UCSD-AML1 (cell line): ENCODE data around the gene LIPH.

ENCODE experiments used
- DNase-seq: peaks from one replicate; lab custom pipeline; 2025; ENCODE audit not compliant: unreplicated experiment; lab: John Stamatoyannopoulos, UW

LIPH gene

DNA sequence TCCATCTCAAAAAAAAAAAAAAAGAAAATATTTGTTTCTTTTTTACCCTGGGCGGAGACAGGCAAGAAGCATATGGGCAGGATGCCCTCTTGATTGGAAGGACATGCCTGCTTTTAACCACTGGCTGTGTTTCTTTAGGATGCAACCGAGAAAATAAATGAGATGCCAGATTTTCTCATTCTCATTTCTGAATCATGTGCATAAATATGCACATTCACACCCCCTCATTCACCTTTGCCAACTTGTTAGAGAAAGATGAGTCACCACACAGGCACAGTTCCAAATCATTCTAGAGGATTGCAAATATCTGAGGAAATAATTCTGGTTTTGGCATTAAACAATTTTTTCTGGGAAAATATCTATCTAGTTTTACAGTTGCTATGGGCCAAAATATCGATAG is 3.3 kb downstream of the LIPH start:
- DNase-seq: no peak

DNA sequence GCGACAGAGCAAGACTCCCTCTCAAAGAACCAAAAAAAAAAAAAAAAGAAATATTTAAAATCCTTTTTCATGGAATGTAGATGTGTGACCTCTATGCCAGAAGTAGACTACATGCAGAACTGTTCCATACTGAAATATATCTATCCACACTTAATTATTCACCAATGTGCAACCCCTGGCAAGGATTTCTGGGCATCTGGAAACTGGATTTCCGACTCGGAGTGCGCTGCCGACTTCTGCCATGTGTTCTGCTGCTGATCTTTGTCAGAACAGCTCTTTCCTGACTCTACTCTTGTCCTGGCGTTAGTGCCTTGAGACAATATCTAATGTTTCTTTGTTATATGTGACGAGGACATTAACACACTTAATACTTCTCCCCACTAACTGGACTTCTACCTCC is 11.7 kb downstream of the LIPH start:
- no peak for DNase-seq

DNA sequence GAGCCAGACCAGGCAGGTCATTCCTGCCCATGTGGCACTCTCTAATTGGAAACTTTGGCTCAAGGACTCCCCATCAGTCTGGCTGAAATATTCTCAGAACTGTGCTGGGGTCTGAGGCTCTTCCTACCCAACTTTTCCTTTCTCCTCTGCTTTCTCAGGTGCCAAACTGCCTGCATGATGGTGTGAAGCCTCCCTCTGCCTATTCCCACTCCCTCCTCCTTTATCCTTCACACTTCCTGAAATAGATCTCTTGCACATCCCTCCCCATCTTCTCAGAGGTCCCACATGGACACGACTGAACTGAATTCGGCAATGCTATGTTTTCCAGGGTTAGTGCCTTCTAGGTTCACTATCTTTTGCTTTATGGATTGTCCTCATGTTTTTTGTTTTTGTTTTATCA is 12.5 kb downstream of the LIPH start:
- no peak for DNase-seq

DNA sequence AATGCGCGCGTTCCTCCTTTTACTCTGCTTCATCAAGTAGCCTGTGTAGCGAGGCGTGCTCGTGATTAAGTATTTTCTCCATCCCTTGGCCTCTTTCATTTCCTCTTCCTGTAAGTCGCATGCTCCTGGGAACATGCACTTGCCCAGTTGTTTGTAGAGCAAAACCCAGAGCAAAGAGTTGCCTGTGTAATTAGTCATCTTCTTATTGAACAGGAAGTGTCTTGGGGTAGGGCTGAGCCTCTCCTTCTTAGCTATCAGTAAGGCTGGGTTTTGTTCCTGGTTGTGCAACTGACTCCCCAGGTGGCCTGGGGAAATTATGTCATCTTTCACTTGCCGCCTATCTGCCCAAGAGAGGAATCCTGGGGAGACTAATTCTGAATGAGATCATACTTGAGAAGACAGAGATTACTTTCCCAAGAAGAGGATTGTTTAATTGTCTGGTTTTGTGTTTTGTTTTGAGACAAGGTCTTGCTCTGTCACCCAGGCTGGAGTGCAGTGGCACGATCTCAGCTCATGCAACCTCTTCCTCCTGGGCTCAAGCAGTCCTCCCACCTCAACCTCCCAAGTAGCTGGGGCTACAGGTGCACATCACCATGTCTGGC is 14.9 kb downstream of the LIPH start:
- DNase-seq: peak; percentile 35

DNA sequence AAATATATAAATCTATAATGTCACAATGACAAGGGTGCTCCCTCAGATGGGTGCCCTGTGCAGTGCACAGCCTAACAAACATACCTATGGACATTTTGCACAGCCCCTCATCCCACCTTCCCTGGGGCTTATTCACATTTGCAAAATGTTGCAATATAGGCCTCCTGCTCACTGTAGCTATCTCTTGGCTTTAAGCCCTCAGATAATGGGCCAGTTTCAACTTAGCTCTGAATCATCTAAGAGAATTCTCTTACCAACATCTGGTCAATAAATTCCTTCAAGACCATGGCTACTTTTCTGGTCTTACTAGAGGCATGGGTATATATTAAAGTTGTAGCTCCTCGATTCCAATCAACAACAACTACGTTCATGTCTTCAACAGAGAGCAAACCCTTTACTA is 17.9 kb downstream of the LIPH start:
- DNase-seq: no peak

DNA sequence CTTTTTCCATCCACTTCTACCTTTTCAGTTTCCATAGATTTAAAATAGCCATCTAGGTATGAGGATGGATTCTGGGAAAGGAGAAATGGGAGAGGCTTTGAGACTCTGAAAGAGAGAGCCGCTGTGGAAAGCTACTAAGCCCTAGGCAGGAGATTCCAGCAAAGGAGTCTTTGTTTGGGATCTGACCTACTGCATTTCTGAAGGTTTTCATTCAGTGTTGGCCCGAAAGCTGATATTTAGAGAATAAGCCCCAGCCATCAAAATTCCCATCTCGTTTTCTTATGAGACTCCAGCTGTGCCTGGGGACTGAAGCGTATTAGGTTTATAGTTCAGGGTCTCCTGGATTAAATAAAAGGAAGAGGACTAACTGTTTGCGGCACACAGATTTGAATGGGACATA is 19.5 kb downstream of the LIPH start:
- no peak for DNase-seq

DNA sequence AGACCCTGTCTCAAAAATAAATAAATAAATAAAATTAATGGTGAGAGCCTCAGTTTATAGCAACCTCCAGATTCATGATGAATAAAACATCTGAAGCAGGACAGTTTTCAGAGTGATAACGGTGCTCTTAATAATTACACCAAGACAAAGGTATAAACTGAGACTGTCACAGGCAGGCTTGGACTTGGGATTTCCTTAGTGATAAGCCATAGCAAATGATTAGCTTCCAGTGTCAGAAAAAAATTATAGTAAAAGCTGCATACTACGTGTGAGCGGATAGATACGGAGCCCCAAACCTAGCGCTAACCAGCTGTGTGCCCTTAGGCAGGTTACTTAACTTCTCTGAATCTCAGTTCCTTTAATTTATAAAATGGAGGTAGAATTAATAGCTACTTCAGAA is 21.5 kb downstream of the LIPH start:
- DNase-seq: no peak

DNA sequence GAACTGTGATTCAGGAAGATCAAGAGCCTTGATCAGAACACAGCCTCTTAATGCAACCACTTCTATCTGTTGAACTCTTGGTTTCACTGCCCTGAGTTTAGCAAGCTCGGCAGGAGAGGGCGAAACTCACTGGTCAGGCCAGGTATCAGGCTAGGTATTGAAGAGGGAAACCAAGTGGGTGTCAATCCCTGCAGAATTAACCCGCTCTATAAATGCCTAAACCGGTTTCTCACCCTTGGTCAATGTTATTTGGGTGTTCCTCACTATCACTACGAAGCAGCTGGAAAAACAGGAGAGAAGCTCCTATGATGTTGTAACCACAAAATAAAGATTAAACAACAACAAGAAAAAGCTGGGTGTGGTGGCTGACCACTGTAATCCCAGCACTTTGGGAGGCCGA is 23.9 kb downstream of the LIPH start:
- DNase-seq: no peak

DNA sequence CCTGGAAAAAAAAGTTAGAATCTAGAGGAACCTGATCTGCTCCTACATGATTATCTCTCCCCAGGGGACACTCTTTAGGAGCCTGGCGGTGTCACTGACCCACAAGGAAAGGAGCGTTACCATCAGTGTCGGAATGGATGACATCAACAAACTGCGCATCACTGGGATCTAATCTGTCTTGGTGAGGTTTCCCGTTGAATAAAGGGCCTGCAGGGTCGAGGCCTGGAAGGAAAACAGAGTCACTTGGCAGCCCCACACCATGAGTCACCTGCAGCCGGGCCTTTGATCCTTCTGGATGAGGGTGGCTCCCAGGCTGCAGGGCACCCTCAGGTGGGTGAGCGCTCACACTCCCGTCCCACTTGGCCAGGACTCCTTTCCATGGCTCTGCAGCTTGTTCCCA is 25.0 kb downstream of the LIPH start:
- DNase-seq: no peak

DNA sequence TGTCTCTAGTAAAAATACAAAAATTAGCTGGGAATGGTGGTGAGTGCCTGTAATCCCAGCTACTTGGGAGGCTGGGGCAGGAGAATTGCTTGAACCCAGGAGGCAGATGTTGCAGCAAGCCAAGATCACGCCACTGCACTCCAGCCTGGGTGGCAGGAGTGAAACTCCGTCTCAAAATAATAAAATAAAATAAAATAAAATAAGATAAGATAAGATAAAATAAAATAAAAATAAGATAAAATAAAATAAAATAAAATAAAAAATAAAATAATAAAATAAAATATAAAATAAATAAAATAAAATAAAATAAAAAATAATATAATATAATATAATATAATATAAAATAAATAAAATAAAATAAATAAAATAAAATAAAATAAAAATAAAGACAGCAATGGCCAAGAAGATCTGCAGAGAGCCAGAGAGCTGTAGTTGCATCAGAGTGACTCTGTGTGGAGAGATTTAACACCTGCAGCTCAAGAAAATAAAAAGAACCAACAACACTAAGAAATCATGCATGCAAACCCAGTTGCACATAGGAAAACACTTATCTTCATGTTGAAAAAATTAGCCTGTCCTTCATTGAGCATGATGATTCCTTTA is 25.9 kb downstream of the LIPH start:
- DNase-seq: no peak

DNA sequence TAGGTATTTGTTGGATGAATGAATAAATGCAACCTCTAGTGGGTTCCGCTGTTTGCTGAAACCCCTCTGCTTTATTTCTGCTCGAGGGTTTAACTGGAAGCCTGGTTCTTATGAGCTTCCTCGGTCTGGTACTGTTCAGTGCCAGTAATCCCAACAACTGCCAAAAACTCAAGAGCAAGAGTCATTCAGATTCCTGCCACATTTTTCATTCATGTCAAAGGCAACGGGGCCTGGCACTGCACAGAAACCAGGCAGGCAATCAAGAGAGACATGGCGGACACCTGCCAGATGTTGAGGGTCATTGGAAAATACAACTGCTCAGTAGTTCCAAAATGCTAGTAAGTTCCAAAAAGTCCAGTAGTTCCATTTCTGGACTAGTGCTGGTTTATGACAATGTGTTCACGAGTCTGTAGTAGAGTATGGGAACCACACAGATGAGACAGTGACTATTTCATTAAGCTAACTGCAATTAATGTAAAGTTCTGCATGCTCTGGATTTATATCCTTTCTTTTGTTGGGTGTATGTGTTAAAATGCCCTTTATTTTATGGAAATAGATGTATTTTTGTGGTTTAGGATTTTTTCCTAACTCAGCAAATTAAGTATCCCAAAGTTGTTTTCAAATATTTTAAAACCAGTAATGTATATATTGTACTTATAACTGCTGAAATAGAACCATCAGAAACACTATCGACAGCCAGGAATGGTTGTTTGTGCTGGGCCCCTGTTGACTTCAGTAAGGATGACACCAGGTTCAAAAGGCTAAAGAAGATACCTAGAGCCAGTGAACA is 30.8 kb downstream of the LIPH start:
- no peak for DNase-seq

DNA sequence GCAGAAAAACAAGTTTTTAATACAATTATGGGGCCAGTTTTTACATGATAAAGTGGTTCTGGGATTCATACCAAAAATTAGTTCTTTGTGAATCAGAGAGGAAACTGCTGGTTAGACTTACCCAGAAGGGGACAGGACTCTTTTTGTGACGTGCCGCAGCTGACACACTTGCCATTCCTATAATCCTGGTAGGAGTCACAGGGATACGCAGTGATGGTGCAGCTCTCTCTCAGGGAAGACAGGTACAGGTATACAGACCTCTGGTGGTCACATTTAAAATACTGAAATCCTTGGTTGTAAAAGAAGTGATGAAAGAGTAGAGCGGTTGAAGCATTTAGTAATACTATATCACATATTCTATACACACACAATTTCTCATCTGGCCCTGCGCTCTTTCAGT is 33.4 kb downstream of the LIPH start:
- DNase-seq: no peak

DNA sequence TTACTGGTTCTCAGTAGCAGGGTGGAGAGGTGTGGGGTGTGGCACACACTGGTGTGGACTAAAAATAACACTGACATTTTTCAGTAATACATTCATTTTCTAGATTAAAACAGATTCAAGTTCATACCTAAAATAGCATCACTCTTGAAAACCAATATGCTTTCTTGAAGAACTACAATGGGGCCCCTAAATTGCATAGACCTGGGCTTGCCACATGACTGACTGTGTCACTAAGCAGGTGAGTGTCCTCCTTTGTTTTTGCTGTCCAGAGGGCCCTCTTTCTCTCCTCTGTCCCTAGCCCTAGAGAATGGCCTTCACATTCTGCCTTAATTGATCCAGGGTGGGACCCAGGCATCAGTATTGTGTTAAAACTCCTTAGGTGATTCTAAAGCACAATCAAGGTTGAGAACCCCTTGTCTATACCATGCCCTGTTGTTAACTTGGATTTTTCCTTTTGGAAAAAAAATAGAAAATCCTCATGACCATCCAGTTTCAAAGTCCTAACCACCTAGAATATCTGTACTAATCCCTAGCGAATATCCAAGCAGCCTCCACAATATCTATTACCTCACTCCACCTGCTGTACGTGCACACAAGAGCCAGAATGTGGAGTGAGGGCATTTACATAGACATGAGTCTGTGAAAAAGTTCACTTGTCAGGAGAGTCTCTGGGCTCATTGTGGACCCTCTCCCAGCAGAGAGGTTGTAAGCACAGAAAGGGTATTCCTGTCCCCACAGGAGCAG is 34.8 kb downstream of the LIPH start:
- DNase-seq: no peak

DNA sequence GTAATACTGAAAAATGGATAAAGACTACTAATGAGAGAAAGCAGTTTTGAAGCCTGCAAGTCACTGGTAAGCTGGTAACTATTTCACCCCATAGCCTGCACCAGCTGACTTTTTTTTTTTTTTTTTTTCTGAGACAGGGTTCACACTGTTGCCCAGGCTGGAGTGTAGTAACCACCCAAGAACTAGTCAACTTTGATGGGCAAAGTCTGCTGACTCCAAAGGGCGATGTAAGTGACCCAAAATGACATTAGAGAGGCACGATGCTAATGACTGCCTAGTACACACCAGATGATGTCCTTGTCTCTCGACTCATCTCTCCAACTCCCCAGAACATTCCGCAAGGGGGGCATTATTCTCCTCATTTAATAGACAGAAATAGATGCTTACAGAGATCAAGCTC is 40.7 kb downstream of the LIPH start:
- no peak for DNase-seq

DNA sequence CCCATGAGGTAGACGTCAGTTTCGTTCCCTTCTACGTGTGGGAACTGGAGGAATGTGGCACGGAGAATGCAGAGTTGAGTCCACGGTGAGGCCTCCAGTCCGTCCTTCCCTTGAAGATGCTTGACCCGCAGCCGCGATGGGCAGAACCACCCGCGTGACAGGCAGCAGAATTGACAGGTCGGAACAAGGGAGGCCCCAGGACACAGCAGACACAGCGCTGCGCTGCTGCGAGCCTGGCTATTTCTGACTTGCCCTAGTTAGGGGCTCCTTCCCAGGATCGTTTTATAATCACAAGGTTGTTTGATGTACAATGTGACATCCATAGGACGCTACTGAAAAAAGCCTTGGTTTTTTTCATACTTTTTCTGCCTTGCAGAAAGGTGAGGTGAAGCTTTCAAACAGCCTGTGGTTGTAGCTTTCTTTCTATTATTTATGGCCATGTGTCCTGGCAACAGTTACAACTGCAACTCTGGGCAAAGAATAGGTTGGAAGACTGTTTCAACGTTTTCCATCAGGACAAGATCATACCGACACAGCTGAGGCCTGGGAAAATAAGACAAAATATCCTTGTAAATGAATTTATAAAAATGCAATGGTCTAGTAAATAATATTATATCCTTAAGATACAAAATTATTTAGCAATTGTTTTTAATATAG is 43.9 kb downstream of the LIPH start:
- DNase-seq: no peak

DNA sequence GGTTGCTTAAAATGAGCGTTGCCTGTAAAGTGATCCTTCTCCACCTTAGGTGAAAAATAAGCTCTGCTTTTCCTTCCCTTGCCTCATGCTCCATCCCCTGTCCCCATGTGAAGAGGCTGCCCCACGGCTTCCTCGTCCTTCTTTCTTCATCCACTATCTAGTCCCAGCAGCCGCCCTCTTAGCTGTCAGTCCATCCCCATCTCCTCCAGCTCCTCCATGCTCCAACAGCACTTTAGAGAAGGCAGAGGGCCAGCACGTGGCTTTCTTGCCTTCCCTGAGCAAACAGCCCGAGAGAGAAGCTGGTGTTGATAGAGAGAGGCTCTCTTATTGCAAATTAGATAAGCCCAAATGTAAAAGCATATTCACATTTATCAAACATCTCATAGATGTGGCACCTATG is 44.5 kb downstream of the LIPH start:
- DNase-seq: no peak

DNA sequence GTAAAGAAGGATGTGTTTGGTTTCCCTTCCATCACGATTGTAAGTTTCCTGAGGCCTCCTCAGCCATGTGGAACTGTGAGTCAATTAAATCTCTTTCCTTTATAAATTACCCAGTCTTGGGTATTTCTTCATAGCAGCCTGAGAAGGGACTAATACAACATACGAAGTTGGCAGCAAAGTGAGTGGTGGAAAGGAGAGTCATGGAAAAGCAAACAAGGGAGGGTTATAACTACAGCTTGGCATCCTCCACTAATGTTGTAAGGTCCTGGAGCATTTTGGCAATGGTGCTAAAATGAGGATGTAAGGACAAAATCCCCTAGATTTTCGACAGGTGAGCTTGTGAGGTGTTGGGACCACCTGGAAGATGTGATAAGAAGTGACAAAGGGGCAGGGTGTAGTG is 47.8 kb downstream of the LIPH start:
- DNase-seq: no peak

DNA sequence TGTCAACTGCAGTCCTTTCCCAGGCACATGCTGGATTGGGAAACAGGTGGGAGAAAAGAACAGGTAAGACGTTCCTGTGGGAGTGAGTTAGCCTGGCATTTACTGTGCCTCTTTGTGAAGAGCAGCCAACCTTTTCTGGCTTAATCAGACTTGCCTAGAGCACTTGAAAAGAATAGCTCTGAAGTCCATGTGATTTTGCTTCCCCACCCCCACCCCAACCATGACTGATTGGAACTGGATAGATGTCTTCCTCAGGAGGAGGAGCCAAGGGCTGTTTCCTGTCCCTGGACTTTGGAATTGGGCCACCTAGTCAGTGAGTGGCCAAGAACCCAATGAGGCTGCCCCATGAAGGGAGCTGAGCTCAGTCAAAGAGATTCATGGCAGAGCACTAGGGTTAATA is 48.9 kb downstream of the LIPH start:
- no peak for DNase-seq

DNA sequence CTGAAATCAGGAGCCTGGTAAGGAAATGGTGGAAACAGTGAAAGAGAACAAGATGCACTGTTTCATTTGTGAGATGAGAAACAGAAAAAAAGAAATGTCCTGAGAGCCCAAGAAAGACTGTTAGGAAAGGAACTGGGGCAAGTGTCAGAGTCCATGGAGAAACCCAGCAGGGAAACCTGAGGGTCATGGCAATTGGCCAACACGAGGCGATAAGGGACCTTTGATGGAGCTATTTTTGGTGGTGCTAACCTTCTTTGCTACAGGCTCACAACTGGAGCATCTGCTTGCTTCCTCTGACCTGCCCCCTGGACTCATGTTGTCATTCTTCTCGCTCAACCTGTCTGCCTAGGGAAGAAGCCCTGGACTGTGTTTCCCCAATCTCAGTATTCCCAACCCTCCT is 49.4 kb downstream of the LIPH start:
- no peak for DNase-seq

DNA sequence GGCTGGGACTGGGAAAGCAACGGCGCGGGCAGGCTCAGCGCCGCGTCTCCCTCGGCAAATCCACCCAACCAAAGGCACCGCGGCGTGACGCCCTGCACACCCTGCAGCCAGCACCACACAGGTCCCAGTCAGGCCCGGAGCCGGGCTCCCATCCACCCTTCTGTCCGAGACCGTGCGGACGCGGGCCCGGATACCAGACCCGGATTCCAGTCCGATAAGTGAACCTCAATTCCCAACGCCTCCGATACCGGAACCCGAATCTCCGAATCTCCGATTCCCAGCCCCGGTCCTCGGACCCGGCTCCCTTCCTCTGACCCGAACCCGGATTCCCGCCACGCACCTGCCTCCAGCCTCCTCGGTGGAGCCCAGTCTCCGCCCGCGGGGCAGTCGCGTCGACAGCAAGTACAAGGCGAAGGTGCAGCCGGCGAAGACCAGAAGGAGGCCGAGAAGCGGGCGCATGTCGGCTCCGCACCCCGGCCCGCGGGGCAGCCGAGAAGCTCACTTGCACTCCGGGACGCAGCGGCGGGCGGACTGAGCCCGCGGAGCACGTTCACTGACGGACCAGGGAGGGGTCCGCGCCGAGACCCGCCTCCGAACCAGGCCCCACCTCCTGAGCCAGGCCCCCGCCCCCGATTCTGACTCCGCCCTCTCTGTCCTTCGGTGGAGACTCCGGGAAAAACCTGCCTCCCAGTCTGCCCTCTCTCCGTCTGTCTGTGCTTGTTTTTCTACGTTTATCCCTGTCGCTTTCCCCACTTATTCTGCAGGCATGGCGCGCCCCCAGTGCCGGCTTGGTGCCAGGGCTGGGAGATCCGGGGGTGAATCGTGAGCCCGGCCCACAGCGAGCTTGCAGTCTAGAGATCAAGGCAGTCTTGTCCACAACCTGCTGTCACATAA is 53.6 kb downstream of the LIPH start, which contains the start of gene TMEM41A:
Gene TMEM41A (minus strand): TSS at position 533 of the 894 bp plus-strand sequence. CDS start 74 bp downstream, at position 459.
- peak; percentile 93 for DNase-seq
